Lower leg skin (tissue), 3 donors: Measurements from ENCODE around the gene GHR.

ENCODE experiments used
- CTCF ChIP-seq, 3 donors: fragments of 450-650 bp; IDR thresholded peaks; one replicate each; pipeline ENCODE4 v1.5.1; 2016; ENCODE audit warnings: antibody characterized with exemption in 3 of 3, mild to moderate bottlenecking in 3 of 3, moderate library complexity in 2 of 3
- POLR2A ChIP-seq, 2 donors: fragments of 450-650 bp; IDR thresholded peaks; one replicate each; pipeline ENCODE4 v1.6.1; 2016 to 2017; ENCODE audit warnings: antibody characterized with exemption in 2 of 2, mild to moderate bottlenecking in 1 of 2, moderate library complexity in 1 of 2

GRCh38 chr5:42521406-42521805 is 98.2 kb downstream of the GHR start:
- TF ChIP-seq CTCF (IDR thresholded peaks at IDR 0.05): no peak
- TF ChIP-seq POLR2A (IDR thresholded peaks at IDR 0.05): no peak
